Kidney (tissue), 14 donors: ENCODE measurements around the gene C11orf97. TPM values are rescaled to one million over a fixed set of nuclear protein-coding genes. Genes with fewer than 3 reads are reported as not detected.

Experiments used
- DNase-seq, 5 donors: peaks; one replicate each; pipeline ENCODE4 v3.0.0-alpha.2; 2013 to 2020
- FAIRE-seq: peaks from 2 replicates; lab custom pipeline; 2012; peaks lifted over from hg19 to GRCh38; lab: Jason Lieb, UNC
- H3K27ac ChIP-seq, 2 donors: one replicate each; pipeline ENCODE4 v1.7.0; 2013; ENCODE audit warnings: low read depth in 2 of 2, low read length in 2 of 2, inconsistent platforms in 1 of 2
- H3K27me3 ChIP-seq: one replicate; pipeline ENCODE4 v1.7.1; 2013; ENCODE audit warnings: low read length, inconsistent platforms; ENCODE audit not compliant: control insufficient read depth, insufficient read depth
- H3K36me3 ChIP-seq, 3 donors: one replicate each; pipeline versions ENCODE4 v1.7.0 to v1.7.1; 2013; ENCODE audit warnings: low read length in 3 of 3, control low read depth in 1 of 3, inconsistent platforms in 1 of 3; ENCODE audit not compliant: insufficient read depth in 3 of 3, control insufficient read depth in 2 of 3
- H3K4me1 ChIP-seq, 3 donors: one replicate each; pipeline versions ENCODE4 v1.7.0 to v1.7.1; 2013; ENCODE audit warnings: low read length in 3 of 3, inconsistent platforms in 1 of 3, low read depth in 1 of 3; ENCODE audit not compliant: control insufficient read depth in 2 of 3, insufficient read depth in 2 of 3
- H3K4me3 ChIP-seq, 3 donors: one replicate each; pipeline versions ENCODE4 v1.7.0 to v1.8.1; 2013; ENCODE audit warnings: low read length in 3 of 3, control low read depth in 1 of 3, inconsistent platforms in 1 of 3
- H3K9ac ChIP-seq, 3 donors: one replicate each; pipeline versions ENCODE4 v1.7.0 to v1.7.1; 2013; ENCODE audit warnings: low read length in 3 of 3, control low read depth in 1 of 3, inconsistent platforms in 1 of 3
- H3K9me3 ChIP-seq, 3 donors: one replicate each; pipeline versions ENCODE4 v1.7.0 to v1.7.1; 2013; ENCODE audit warnings: low read length in 3 of 3, control low read depth in 1 of 3, inconsistent platforms in 1 of 3; ENCODE audit not compliant: control insufficient read depth in 2 of 3, insufficient read depth in 1 of 3
- CTCF ChIP-seq: IDR thresholded peaks from 3 replicates; pipeline ENCODE4 v1.5.1; 2012; ENCODE audit warnings: mild to moderate bottlenecking, moderate library complexity, borderline replicate concordance; ENCODE audit not compliant: insufficient read depth; ENCODE audit errors: extremely low read depth
- intact Hi-C: fragments of 100-400 bp; cut with DNase I; formaldehyde crosslinking; loops from one replicate; pipeline ENCODE4 v1.11.1; 2022
- polyA plus RNA-seq: library from polyadenylated mRNA; stranded (reverse); fragments of 350-450 nt; fragmentation: Illumina TruSeq; extraction: RNeasy Lipid Tissue Mini Kit (QIAGEN cat#74804); gene quantifications from one replicate; pipeline ENCODE4 v1.2.3, GENCODE V29; 2014; ENCODE audit warnings: low read depth, low replicate concordance; ENCODE audit not compliant: insufficient read depth
- total RNA-seq: library from RNA; stranded (reverse); fragmentation: NEBNext Ultra II Directional; extraction: Animal tissue kit (Norgen Biotek cat#: 25700); gene quantifications from one replicate; pipeline ENCODE4 v1.2.1, GENCODE V29; 2021
- donor health status: control.
- donor health status: control.
- donor health status: control.
- donor health status: control.
- donor health status: control.
- donor health status: DM: yes; HTN: yes; CAD: no.
- donor health status: Normal renal cell carcinoma (clear cell type).

The C11orf97 gene
- total and polyA plus RNA-seq, 2 donors from 2014 or later = 1.5 TPM; not detected in 1

- DNase-seq (peak in 3 of 5 donors; percentile 35 to 63 (median 48)), FAIRE-seq (no peak)
- Histone ChIP-seq H3K27me3 (no peaks in the 10 kb centered on the region), H3K36me3 (no peaks in the 10 kb centered on the region), H3K27ac (no peak overlapping the region), H3K4me3 (no peak overlapping the region), H3K4me1 (no peaks in the 10 kb centered on the region), H3K9me3 (no peaks in the 10 kb centered on the region), H3K9ac (no peak overlapping the region)
- intact Hi-C loops = no loop called here
- no peak for TF ChIP-seq CTCF
These were observed 51.1 kb downstream of the C11orf97 start for GRCh38 chr11:94563176-94563847.

- intact Hi-C loops = no loop called here
- Histone ChIP-seq H3K36me3 (no peaks in the 10 kb centered on the region), H3K9ac (no peak overlapping the region), H3K27ac (no peak overlapping the region), H3K27me3 (no peaks in the 10 kb centered on the region), H3K4me1 (no peaks in the 10 kb centered on the region), H3K9me3 (no peaks in the 10 kb centered on the region), H3K4me3 (no peak overlapping the region)
- FAIRE-seq = no peak
- no peak for TF ChIP-seq CTCF
- DNase-seq = no peak
These were observed 51.7 kb downstream of the C11orf97 start for GRCh38 chr11:94563848-94564467.

- peak in 1 of 5 donors; percentile 46 for DNase-seq
- H3K9ac ChIP-seq = no peak within 1 kb of the TSS
These were observed 55.0 kb downstream of the C11orf97 start, which contains the start of gene PIWIL4 for GRCh38 chr11:94567181-94567670. TSS of gene PIWIL4 (plus strand) at chr11:94567368. CDS start at chr11:94567519, 151 bp downstream.

More at GRCh38 chr11:94567181-94567670, 55.0 kb downstream of the C11orf97 start, which contains the start of gene PIWIL4:
- no peak for FAIRE-seq
- TF ChIP-seq CTCF = no peak
- H3K9me3 ChIP-seq = no peaks in the 10 kb centered on the region
- no peaks in the 10 kb centered on the region for H3K4me1 ChIP-seq
- no peak within 1 kb of the TSS for H3K4me3 ChIP-seq
- intact Hi-C loops = no loop called here
- no peaks in the 10 kb centered on the region for H3K36me3 ChIP-seq
- H3K27me3 ChIP-seq = no peaks in the 10 kb centered on the region
- H3K27ac ChIP-seq = no peak within 1 kb of the TSS
